Activated T-cell treated with anti-CD3 and anti-CD28 coated beads, Interleukin-2, amount 50 U/mL, for 72 hours (primary cell): ENCODE data around the gene SERTAD1. TPM values are rescaled to one million over a fixed set of nuclear protein-coding genes. Genes with fewer than 3 reads are reported as not detected.

Experiments used
- ATAC-seq, 2 donors: fragments of 150-1000 bp; cut with Tn5 transposase; replicated peaks in 1 of 2; 2 replicates each; pipeline ENCODE4 v1.10.0; 2021; ENCODE audit warnings: moderate library complexity in 2 of 2, mild to moderate bottlenecking in 1 of 2
- DNase-seq, 2 donors: peaks; one replicate each; pipeline ENCODE4 v3.0.0; 2021 to 2022; ENCODE audit warnings: mixed read lengths in 1 of 2
- H3K27ac Mint-ChIP-seq: one replicate; pipeline ENCODE4 v1.8.0; 2022; ENCODE audit warnings: mild to moderate bottlenecking, moderate library complexity, mixed read lengths
- H3K27me3 Mint-ChIP-seq: one replicate; pipeline ENCODE4 v1.8.0; 2022; ENCODE audit warnings: low read depth, mixed read lengths
- H3K36me3 Mint-ChIP-seq, 2 donors: one replicate each; pipeline ENCODE4 v1.8.0; 2022; ENCODE audit warnings: mixed read lengths in 2 of 2, mild to moderate bottlenecking in 1 of 2; ENCODE audit not compliant: insufficient read depth in 2 of 2
- H3K4me1 Mint-ChIP-seq: one replicate; pipeline ENCODE4 v1.8.0; 2022; ENCODE audit warnings: low read depth, mixed read lengths
- H3K4me3 Mint-ChIP-seq, 2 donors: one replicate each; pipeline ENCODE4 v1.8.0; 2022; ENCODE audit warnings: mild to moderate bottlenecking in 2 of 2, mixed read lengths in 2 of 2, moderate library complexity in 2 of 2
- H3K9me3 Mint-ChIP-seq, 2 donors: one replicate each; pipeline ENCODE4 v1.8.0; 2022; ENCODE audit warnings: mixed read lengths in 2 of 2
- total RNA-seq, 2 donors: library from RNA; stranded (reverse); gene quantifications; one replicate each; pipeline ENCODE4 v1.2.3, GENCODE V29; 2022

Gene SERTAD1
- total RNA-seq, 2 donors from 2014 or later = 12.9 to 16.9 TPM

GRCh38 chr19:40423938-40424337, 1.9 kb downstream of the SERTAD1 start:
- H3K27ac Mint-ChIP-seq = peak overlapping the region; percentile 31
- peak overlapping the region; percentile 86 to 97 for H3K4me3 Mint-ChIP-seq
- H3K27me3 Mint-ChIP-seq = no peaks in the 10 kb centered on the region
- no peak for ATAC-seq
- peaks cover 6 to 9% of the 10 kb centered on the region in 2 donors for H3K36me3 Mint-ChIP-seq
- no peak for DNase-seq
- H3K4me1 Mint-ChIP-seq = peaks cover 40% of the 10 kb centered on the region
- H3K9me3 Mint-ChIP-seq = no peaks in the 10 kb centered on the region

DNA sequence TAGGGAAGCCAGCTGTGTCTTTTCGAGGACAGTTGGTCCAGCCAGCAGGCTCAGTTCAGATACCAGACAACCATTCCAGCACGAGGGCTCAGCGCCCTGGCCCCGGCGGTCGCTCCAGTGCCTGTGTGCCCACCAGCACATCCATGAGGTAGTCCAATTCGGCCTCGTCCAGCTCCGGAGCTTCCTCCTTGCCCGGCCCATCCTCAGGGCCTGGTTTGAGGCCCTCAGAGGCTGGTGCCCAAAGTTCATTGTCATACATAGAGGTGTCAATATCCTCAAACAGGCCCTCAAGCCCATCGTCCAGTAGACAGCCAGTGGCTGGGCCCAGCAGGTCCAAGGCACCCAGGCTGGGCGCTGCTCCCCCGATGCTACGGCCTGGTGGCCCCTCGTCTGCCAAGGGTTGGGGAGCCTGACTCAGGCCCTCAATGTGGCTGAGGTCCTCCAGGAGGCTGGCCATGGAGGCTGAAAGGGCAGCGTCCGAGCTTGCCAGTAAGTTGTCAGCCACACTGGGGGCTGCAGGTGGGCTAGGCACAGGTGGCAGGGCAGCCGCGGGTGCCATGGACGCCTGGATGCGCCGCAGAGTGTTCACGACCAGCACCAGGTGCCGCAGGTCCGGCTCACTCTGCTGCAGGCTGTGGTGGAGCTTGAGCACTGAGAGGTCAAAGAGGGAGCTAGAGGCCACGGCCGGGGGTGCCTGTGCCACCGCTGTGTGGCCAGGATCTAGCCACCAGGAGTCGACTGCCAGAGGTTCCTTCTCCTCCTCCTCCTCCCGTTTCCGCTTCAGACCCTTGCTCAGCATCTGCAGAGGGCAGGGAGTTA, 2.8 kb downstream of the SERTAD1 start:
- Mint-ChIP-seq H3K36me3 (peaks cover 6 to 9% of the 10 kb centered on the region in 2 donors), H3K27me3 (peaks cover 5% of the 10 kb centered on the region), H3K4me1 (peaks cover 48% of the 10 kb centered on the region), H3K27ac (peak overlapping the region; percentile 94), H3K4me3 (peak overlapping the region; percentile 70 to 89), H3K9me3 (no peaks in the 10 kb centered on the region)
- no peak for DNase-seq
- ATAC-seq = no peak

DNA sequence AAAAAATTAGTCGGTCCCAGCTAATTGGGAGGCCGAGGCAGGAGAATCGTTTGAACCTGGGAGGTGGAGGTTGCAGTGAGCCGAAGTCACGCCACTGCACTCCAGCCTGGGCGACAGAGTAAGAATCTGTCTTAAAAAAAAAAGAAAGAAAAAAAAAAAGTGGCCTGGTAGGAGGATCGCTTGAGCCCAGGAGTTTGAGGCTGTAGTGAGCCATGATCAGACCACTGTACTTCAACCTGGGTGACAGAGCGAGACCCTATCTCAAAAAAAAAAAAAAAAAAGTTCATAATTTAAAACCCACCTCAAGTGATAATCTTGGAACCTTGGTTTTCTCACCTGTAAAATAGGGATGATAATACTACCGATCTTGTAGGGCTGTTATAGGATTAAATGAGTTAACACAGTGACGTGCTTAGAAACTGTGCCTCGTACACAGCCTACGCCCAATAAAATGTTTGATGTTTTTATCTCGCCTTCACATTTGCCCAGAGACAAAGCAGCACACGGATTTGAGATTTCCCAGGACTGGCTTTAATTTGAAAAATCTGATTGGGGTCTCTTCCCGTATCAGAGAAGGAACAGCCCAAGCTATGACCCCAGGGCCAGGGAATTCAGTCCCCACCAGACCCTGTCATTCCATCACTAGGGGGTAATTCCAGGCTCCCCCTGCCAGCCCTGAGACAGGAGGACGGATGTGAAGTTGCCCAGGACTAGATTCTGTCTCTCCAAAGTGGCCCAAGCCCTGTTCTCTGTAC, 3.6 kb downstream of the SERTAD1 start:
- peaks cover 52% of the 10 kb centered on the region for H3K4me1 Mint-ChIP-seq
- no peak for ATAC-seq
- peak overlapping the region; percentile 94 for H3K27ac Mint-ChIP-seq
- H3K36me3 Mint-ChIP-seq = peaks cover 6 to 9% of the 10 kb centered on the region in 2 donors
- H3K4me3 Mint-ChIP-seq = peak overlapping the region; percentile 87 to 89
- H3K9me3 Mint-ChIP-seq = no peaks in the 10 kb centered on the region
- no peak for DNase-seq
- H3K27me3 Mint-ChIP-seq = peaks cover 5% of the 10 kb centered on the region

- Mint-ChIP-seq H3K27me3 (peaks cover 5% of the 10 kb centered on the region), H3K27ac (peak overlapping the region; percentile 94), H3K4me3 (peak overlapping the region; percentile 87 to 89), H3K9me3 (no peaks in the 10 kb centered on the region), H3K4me1 (peaks cover 53% of the 10 kb centered on the region), H3K36me3 (peaks cover 6 to 9% of the 10 kb centered on the region in 2 donors)
- DNase-seq = peak; percentile 79 to 88
- ATAC-seq = peak; percentile 37 to 51
Observed at GRCh38 chr19:40420766-40421765, 4.7 kb downstream of the SERTAD1 start.

DNA sequence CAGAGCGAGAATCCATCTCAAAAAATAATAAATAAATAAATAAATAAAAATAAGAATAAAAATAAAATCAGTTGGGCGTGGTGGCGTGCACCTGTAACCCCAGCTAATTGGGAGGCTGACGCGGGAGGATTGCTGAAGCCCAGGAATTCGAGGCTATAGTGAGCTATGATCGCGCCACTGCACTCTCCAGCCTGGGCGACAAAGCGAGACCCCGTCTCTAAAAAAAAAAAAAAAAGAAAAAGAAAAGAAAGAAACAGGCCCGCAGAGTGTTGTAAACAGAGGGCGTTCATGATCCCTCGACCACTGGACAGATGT, 5.4 kb downstream of the SERTAD1 start:
- Mint-ChIP-seq H3K4me1 (peaks cover 51% of the 10 kb centered on the region), H3K9me3 (no peaks in the 10 kb centered on the region), H3K27me3 (peaks cover 5% of the 10 kb centered on the region), H3K36me3 (peaks cover 6% of the 10 kb centered on the region in 2 donors), H3K4me3 (peak overlapping the region; percentile 87 to 89), H3K27ac (peak overlapping the region; percentile 78)
- no peak for DNase-seq
- ATAC-seq = no peak

GRCh38 chr19:40419780-40420179, 6.0 kb downstream of the SERTAD1 start:
- peaks cover 4% of the 10 kb centered on the region in 2 donors for H3K36me3 Mint-ChIP-seq
- peaks cover 5% of the 10 kb centered on the region for H3K27me3 Mint-ChIP-seq
- DNase-seq (no peak), ATAC-seq (no peak)
- peaks cover 49% of the 10 kb centered on the region for H3K4me1 Mint-ChIP-seq
- H3K9me3 Mint-ChIP-seq = no peaks in the 10 kb centered on the region
- H3K27ac Mint-ChIP-seq = no peak overlapping the region
- peak overlapping the region; percentile 19 to 42 for H3K4me3 Mint-ChIP-seq

- Mint-ChIP-seq H3K27me3 (peaks cover 5% of the 10 kb centered on the region), H3K27ac (no peak overlapping the region), H3K4me1 (peaks cover 43% of the 10 kb centered on the region), H3K9me3 (no peaks in the 10 kb centered on the region), H3K36me3 (no peaks in the 10 kb centered on the region), H3K4me3 (peak overlapping the region; percentile 18 to 32)
- no peak for DNase-seq
- no peak for ATAC-seq
Observed at GRCh38 chr19:40419066-40419612, 6.7 kb downstream of the SERTAD1 start.

DNA sequence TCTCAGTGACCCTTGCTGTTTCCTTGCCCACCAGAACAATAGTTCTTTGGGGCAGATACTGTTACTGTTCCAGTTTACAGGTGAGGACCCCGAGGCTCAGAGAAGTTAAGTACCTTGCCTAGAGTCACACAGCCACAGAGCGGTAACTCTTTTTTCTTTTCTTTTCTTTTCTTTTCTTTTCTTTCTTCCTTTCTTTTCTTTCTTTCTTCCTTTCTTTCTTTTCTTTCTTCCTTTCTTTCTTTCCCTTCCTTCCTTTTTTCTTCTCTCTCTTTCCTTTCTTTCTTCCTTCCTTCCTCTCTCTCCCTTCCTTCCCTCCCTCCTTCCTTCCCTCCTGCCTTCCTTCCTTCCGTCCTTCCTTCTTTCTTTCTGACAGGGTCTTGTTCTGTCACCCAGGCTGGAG, 7.8 kb downstream of the SERTAD1 start:
- H3K36me3 Mint-ChIP-seq = no peaks in the 10 kb centered on the region
- no peaks in the 10 kb centered on the region for H3K9me3 Mint-ChIP-seq
- no peak overlapping the region for H3K27ac Mint-ChIP-seq
- no peak overlapping the region for H3K4me3 Mint-ChIP-seq
- DNase-seq (no peak), ATAC-seq (no peak)
- H3K27me3 Mint-ChIP-seq = peaks cover 5% of the 10 kb centered on the region
- peaks cover 39% of the 10 kb centered on the region for H3K4me1 Mint-ChIP-seq

- Mint-ChIP-seq H3K4me3 (no peak overlapping the region), H3K36me3 (no peaks in the 10 kb centered on the region), H3K27ac (no peak overlapping the region), H3K9me3 (no peaks in the 10 kb centered on the region), H3K27me3 (peaks cover 5% of the 10 kb centered on the region), H3K4me1 (peaks cover 39% of the 10 kb centered on the region)
- ATAC-seq = no peak
- no peak for DNase-seq
Observed at GRCh38 chr19:40417643-40417981, 8.2 kb downstream of the SERTAD1 start.

- peak overlapping the region in 1 of 2 donors; percentile 6 for H3K4me3 Mint-ChIP-seq
- H3K4me1 Mint-ChIP-seq = peaks cover 34% of the 10 kb centered on the region
- DNase-seq (no peak), ATAC-seq (no peak)
- H3K36me3 Mint-ChIP-seq = no peaks in the 10 kb centered on the region
- H3K27me3 Mint-ChIP-seq = peaks cover 5% of the 10 kb centered on the region
- peak overlapping the region; percentile 5 for H3K27ac Mint-ChIP-seq
- no peaks in the 10 kb centered on the region for H3K9me3 Mint-ChIP-seq
Observed at GRCh38 chr19:40416918-40417642, 8.7 kb downstream of the SERTAD1 start.

- H3K9me3 Mint-ChIP-seq = no peaks in the 10 kb centered on the region
- H3K27me3 Mint-ChIP-seq = peaks cover 5% of the 10 kb centered on the region
- ATAC-seq = no peak
- no peak overlapping the region for H3K27ac Mint-ChIP-seq
- no peak for DNase-seq
- H3K4me3 Mint-ChIP-seq = no peak overlapping the region
- H3K4me1 Mint-ChIP-seq = peaks cover 25% of the 10 kb centered on the region
- no peaks in the 10 kb centered on the region for H3K36me3 Mint-ChIP-seq
Observed at GRCh38 chr19:40415768-40416167, 10.0 kb downstream of the SERTAD1 start.
